Globus pallidus (tissue), 1 donor: ENCODE measurements around the gene RUNDC3A.

Source experiments
- DNase-seq: peaks from one replicate; pipeline ENCODE4 v3.0.0-alpha.2; 2015; ENCODE audit warnings: low spot score

RUNDC3A gene

DNA sequence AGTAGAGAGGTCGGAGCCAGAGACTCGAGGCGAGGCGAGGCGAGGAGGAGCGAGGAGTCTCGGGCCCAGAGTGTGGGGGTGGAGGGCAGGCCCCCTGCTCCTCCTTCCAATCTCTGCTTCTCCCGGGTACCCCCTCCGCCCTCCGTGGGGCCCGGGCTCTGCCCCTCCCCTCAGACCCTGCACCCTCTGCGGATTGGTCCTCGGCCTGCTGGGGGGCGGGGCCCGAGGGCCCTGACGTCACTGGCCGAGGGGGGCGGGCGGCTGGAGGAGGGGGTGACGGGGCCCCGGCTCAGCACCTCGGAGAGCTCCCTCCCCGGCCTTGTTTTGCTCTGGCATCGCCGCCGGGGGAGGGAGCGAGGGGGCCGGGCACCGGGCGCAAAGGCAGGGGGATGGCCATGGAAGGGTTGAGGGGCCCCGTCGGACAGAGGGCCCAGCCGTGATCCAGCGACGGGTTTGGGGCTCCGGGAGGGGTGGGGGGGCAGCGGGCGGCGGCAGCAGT is at the start of gene RUNDC3A:
Gene RUNDC3A (plus strand): TSS at position 282 of the 499 bp plus-strand sequence. CDS start 232 bp downstream, outside the sequence.
- peak; percentile 93 for DNase-seq

DNA sequence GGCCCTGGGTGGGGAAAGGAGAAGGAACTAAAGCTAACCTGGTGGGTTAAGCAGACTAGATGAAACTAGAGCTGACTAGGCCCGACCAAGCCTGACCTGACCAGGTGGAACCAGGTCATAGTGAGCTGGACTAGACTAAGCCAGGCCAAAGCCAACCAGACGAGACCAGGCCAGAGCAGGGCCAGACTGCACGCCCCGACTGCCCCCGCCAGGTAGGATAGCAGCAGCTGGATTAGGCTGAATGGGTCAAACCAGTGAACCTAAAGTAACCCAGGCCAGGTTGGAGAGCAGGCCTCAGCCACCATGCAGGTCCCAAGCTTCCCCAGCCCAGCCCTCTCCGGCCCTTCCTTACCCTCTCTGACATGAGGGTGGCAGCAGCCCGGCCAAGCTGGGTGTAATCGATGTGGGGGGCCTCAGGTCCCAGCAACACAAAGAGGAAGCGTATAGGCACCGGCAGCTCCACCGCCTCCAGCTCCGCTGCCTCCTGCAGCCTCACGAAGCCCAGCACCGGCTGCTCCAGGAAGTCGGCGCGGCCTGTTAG is 49.5 kb upstream of the RUNDC3A start:
- no peak for DNase-seq

DNA sequence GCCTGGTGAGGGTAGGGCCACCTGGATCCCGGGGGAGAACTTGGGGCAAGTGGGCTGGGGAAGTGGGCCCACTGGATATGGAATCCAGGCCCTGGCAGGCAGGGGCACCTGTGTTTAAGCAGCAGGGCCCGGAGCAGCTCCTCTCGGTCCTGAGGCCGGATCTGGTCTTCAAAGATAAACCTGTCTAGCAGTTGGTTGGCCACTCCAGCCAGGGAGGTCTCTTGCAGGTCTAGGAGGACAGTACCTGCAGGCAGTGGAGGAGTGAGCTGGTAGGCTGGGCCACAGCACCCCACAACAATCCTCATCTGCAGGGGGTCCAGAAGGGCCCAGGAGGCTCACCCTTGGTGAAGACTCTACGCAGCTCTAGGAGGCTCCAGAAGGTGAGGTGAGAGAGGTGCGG is 48.1 kb upstream of the RUNDC3A start:
- DNase-seq: no peak

DNA sequence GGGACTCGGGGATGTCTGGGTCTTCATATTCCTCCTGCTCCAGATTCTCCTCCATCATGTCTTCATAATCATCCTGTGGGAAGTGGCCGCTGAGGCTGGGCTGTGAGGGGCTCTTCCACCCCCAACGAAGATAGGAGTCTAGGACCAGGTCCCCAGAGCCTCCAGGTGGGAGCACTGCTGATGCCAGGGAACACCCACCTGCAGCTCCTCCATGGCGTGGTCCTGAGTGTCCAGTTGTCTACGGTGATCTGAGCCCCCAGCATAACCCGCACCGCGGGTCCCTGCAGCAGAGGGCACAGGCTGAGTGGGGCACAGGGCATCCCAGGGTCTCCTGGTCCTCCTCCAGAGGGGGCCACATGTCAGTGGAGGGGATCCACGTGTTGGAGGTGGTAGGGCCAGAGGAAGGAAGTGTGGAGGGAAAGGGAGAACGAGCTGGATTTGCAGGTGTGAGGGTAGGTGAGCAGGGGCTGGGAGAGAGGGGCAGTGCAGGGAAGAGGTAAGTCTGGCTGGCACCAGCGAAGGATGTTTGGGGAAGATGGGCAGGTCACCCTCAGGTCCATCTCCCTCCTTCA is 45.7 kb upstream of the RUNDC3A start:
- no peak for DNase-seq

DNA sequence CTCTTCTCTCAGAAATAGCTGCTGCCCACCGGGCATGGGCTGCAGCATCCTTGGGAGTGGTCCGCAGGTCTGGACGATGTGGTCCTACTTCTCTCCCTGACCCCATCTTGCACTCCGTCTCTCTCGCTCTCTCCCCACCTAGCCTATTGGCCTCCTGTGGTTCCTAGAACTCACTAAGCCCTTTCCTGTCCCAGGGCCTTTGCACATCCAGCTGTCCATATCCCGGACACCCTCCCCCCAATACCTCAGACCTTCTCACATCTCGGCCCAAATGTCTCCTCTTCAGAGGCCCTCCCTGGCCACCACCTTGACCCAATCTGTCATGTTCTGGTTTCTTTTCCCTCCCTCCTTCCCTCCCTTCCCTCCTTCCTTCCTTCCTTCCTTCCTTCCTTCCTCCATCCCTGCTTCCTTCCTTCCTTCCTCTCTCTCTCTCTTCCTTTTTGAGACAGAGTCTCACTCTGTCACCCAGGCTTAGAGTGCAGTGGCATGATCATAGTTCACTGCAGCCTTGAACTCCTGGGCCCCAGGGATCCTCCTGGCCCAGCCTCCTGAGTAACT is 45.0 kb upstream of the RUNDC3A start:
- DNase-seq: no peak

DNA sequence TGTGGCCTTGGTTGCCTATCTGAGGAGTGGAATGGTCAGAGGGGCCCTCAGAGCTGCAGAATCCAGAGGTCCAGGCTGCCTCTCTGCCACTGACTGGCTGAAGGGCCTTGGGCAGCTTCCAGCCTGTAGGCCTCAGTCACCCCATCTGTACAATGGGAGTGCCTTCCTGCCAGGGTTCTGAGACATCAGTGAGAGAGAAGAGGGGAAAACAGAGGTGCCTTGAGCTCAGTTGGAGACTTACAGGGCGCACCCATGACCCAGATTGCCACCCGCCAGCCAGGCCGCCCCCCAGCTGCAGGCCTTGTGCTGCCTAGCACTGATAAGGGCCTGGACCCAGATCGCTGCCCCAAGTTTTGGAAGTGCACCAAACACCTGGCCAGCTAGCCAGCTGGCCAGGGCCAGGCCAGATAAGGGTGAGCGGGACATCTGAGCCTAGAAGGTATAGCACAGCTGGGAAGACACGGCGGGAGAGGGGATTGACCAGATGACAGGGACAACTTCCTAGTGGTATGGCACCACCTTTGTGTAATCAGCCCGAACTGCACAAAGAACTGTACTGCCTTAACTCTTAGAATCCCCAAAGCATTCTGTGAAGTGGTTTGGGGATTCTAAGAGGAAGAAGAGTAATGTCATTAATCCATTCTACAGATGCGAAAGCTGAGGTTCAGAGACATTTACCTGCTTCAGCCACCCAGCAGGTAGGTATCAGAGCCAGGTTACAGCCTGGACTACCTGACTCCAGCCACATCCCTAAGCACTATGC is 41.8 kb upstream of the RUNDC3A start:
- no peak for DNase-seq

DNA sequence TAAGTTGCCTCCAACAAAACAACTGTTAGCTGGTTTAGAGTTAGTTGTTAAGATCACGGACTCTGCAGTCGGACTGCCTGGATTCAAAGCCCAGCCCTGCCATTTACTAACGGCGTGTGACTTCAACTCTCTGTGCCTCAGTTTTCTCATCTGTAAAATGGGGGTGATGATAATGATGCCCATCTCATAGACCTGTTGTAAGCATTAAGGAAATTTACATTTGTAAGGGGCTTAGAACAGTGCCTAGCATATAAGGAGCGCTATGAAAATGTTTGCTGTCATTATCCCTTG is 41.3 kb upstream of the RUNDC3A start:
- DNase-seq: no peak

DNA sequence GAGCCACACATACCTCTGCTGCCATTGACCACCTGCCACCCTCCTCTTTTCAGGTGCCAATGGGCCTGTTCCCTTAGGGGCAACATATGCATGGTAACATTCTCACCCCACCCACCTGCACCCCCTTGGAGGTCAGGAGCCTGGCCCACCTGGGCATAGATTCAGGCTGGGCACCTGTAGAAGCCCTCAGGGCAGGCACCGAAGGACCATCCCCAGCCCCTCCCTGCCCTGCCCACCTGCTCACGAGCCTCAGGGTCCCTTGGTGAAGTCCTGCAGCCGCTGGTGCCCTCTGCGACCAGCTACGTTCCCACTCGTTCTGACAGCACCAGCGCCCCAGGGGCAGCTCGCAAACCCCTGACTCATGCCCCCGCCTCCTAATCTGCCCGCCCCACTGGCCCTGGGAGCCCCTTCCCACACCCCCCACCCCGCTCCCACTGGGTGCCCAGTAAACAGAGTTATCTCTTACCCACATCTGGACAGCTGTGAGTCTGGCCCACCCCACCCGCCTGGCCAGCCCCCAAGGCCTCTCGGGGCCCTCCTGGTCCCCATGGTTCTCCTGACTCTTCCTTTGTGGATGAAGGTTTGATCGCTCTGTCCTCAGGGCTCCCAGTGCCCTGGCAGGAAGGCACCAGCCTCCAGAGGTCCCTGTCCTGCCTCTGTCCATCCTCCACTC is 40.4 kb upstream of the RUNDC3A start, which contains the start of gene SLC4A1:
Gene SLC4A1 (minus strand): TSS at position 318 of the 673 bp plus-strand sequence. CDS start 5,269 bp downstream, outside the sequence.
- DNase-seq: no peak

DNA sequence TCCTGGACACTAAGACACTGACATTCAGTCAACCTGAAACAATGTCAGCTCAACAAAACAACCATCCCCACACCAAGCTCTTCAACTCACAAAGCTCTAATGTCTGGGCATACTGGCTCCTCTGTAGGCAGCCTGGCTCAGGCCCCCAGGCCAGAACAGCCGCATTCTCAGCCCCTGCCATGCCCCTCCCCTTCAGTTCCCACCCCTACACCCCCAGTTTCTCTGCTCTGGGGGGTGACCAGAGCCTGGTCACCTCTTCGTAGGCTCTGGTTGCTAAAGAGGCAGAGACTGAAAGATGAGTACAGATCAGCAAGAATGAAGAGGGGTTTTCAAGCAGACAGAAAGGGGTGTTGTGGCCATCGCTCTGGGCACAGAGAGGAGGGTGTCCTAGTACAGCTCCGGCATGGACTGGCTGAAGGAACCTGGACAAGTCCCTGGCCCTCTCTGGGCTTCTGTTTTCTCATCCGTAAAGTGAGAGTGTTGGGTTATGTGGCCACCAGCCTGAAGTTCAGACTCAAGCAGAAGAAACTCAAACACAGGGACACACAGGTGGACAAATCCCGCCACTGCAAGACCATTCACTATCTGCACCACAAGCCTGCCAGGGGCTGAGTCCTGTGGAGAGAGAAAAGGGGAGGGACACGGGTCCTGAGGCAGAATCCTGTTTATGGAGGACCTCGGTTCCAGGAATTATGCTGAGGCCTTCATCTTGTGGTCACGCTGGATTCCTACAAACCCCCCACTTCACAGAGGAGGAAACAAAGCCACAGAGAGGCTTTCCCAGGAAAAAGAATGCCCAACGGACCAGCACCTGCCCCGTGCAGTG is 39.5 kb upstream of the RUNDC3A start:
- DNase-seq: no peak

DNA sequence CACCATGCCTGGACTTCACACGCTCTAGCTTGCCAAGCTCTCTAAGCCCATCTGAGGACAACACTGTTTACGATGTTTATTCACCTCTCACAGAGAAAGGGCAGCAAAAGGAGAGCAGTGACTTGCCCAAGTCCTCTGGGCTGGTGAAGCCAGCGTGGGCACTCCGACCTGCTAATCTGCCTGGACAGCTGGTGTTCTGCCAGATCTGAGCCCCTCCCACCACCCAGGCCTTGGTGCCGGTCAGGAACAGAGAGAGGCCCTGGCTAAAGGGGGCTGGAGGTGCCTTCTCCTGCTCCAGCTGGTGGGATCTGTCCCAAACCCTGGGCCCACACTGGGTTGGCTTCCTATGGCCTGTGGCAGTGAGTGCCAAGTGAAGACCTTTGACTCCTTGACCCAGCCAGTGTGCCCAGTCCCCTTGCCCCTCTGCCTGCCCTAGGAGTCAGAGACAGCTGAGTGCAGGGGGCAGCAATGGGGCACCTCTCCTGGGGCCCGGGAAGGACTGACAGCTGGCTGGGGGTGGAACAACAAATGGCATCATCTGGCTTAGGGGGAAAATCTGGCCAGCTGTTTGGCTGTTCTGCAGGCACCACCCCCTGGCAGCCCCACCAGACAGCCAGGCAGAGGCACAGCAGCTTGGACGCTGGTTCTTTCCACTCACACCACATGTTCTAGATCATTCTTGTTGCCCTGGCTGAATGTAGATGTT is 38.7 kb upstream of the RUNDC3A start:
- DNase-seq: no peak

DNA sequence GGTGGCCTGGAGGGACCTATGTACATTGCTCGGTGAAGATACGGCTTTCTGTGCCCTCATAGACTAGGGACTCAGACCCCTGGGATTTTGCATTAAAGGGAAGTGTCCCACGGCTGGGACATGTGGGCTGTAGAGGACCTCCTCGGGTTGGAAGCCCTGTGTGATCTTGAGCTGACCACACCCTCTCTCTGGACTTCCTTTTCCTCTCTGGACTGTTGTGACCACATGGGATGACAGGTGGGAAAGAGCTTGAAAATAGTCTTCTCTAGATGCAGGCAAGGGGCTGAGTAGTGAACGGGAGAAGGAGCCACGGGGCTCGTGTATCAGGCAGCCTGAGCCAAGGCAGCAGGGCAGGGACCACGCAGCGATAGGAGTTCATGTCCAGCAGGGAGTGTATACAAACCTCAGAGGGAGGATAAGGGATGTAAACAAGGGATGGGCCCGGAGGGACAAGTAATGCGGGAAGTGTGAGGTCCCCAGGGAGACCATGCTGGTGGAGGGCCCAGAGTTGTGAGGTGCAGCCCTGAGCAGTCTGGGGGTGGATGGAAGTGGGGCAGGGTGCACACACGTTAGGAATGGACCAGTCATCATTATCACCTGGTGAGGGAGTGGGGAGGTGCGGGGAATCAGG is 36.0 kb upstream of the RUNDC3A start:
- DNase-seq: no peak

DNA sequence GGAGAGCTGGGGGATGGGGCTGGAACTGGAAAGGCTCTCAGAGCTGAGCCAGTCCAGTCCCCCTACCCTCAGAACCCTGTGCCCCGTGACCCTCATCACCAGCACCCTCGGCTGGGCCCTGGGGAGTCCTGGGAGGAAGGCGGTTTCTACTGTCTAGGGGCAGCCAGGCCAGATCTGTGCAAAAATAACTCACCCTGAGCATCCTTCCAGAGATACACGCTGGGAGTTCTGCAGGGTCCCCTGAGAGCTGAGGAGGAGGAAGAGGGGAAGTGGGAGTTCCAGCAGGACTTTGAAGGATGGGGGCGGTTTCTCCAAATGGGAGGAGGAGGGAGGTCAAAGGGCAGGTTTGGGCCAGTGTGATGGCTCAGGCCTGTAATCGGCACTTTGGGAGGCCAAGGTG is 35.4 kb upstream of the RUNDC3A start:
- DNase-seq: no peak

DNA sequence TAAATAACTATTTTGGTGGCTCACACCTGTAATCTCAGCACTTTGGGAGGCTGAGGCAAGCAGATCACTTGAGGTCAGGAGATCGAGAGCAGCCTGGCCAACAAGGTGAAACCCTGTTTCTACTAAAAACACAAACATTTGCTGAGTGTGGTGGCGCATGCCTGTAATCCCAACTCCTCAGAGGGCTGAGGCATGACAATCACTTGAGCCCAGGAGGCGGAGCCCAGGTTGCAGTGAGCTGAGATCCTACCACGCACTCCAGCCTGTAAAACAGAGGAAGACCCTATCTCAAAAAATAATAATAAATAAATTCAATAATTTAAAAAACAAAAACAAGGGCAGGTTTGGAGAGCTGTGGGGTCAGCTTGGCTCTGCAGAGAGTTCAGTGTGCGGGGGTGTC is 34.8 kb upstream of the RUNDC3A start:
- no peak for DNase-seq

DNA sequence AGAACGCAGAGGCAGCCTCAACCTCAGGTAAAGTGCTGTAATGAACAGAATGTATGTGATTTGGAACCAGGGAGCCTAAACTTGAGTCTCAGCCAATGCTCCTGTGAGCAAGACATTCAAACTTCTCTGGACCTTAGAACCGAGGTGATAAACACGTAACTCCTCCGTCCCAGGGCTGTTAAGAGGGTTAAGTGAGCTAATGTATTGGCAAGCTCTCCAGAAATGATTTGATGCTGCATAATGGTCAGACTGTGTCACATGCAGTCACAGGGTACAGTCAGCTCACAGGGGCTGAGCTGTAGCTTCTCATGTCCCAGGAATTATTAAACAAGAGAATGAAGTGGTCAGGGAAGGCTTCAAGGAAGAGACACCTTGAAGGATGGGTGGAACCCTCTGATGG is 30.4 kb upstream of the RUNDC3A start:
- DNase-seq: no peak

DNA sequence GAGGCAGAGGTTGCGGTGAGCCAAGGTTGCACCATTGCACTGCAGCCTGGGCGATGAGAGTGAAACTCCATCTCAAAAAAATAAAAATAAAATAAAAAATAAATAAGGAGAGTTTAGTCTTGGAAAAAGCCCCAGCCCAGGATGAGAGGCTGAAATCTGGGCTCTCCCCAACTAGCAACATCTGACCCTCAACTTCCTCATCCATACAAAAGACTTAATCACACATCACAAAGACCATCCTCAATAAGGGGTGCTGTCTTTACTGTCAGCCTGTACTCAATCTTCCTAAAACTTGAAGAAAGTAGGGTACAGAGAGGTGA is 29.1 kb upstream of the RUNDC3A start:
- DNase-seq: no peak

DNA sequence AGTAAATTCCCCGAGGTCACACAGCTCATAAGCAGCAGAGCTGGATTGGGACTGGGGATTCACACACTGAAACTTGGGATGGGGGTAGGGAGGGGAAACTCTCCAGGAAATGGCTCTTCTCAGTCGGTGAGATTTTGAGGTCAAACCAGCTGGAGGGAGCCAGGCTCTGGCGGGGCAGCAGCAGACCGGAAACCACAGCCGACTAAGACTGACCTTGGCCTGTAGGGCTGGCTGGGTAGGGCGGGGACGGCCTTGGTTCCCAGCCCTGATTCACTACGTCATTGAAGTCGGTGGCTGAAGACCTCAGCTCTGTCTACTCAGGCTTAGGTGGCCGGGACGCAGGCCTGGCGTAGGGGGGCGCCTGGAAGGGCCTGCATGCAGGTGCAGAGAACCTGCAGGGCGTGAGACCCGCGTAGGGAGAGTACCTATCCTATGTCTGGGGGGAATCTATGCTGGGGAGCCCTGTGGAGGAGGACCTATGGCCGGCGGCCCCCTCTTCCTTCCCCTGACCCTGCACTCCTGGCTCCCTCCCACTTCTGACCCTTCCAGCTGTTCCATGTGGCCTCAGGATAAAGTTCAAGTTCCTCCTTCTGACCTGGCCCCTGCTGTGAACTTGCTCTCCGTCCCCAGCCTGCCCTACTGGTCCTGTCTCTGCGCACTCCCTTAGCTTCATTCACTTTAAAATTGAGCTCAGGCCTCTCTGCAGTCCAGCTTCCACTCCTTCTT is 28.6 kb upstream of the RUNDC3A start:
- DNase-seq: peak; percentile 64

DNA sequence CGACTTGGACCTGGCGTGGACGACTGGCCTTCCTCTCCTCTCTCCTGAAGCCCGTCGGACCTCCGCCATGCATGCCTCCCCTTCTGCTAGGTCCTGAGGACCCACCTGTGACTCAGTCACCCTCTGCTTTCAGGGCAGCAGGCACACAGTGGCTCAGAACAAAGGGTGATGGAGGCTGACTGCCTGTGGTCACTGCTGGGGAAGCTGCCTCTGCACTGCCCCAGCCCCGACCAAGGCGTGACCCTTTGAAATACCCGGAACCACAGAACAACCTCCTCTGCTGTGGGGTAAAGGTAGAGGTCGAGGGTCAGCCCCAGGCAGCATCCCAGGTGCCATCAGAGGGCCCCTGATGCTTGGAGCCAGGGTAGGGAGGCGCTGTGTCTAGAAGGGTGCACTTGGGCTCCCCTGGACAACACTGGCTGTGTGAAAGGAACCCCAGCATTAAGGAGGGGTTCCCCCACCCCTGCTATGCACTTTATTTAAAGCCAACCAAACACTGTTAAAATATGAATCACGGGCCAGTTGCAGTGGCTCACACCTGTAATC is 27.9 kb upstream of the RUNDC3A start:
- DNase-seq: no peak

DNA sequence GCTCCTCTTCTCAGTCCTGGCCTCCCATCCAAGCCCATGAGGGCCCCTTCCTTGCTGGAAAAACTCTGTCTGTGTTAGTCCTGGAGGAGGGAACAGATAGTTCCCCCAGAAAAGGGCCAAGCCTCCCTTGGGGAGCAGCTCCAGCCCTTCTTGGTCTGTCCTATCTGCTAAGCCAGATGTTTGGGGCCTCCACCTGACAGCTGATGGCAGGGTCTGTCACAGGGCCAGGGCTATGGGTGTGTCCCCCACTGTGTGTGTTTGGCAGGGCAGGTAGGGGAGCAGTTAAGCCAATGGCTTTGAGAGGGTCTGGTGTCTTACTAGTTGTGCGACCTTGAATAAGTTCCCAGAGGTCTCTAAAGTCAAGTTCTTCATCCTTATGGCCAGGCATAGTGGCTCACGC is 26.8 kb upstream of the RUNDC3A start:
- DNase-seq: no peak

DNA sequence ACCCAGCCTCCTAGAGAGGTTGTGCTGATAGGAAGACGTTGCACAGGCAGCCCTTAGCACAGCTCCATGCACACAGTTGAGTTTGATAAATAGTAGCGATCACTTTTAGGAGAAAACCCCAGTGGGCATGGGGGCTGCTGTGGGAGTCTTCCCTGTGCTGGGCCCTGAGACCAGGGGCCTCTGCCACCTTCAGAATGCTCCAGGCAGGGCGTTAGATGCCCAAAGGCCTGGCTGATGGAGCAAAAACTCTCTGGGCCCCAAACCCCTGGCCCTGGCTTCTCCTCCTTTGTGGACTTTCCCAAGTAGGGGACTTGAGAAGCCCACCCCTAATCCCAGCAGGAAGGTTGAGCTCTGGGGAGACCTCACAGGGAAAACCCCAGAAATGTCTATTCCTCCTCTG is 26.1 kb upstream of the RUNDC3A start:
- no peak for DNase-seq
